Measurements from ENCODE around the gene TM9SF1.

The TM9SF1 gene

DNA sequence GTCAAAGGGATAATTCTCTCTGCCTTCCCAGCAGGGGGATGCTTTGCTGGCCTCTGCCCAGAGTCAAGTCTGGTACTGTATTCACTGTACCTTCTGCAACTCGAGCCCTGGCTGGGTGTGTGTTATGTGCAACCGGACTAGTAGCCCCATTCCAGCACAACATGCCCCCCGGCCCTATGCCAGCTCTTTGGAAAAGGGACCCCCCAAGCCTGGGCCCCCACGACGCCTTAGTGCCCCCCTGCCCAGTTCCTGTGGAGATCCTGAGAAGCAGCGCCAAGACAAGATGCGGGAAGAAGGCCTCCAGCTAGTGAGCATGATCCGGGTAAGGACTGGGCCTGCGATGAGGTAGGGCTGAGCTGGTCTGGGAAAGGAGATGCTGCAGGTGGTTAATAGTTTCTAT lies 44.7 kb downstream of the TM9SF1 start:
- DNase-seq (ENCODE audit: low spot score): no peak

DNA sequence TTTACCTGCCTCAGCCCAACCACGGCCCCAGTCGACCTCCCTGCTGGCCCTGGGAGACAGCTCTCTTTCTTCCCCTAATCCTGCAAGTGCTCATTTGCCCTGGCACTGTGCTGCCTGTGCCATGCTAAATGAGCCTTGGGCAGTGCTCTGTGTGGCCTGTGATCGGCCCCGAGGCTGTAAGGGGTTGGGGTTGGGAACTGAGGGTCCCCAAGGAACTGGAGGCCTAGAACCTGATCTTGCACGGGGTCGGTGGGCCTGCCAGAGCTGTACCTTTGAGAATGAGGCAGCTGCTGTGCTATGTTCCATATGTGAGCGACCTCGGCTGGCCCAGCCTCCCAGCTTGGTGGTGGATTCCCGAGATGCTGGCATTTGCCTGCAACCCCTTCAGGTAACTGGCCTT lies 45.2 kb downstream of the TM9SF1 start:
- DNase-seq (ENCODE audit: low spot score): no peak

DNA sequence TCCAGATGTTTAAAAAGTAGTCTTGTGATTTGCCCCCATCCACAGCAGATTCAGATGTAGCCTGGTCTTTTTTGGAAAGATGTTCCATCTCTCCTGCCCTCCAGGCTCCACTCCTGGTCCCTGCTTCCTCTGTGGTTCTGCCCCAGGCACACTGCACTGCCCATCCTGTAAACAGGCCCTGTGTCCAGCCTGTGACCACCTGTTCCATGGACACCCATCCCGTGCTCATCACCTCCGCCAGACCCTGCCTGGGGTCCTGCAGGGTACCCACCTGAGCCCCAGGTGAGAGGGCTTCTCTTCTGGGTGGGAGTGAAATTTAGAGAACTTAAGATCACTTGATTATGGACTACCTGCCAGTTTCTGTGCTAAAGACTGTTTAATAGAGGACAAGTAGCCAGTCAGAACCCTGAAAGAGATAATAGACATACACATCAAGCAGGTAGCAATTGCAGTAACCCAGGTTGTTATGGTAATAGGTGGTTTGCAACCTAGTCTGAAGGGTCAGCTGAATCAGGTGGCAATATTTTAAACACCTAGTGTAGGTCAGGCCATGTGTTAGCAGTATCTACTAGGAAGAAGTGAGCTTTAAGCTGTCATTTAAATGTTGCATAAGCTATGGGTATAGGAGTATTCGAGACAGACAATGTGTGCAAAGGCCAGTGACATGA lies 45.8 kb downstream of the TM9SF1 start:
- no peak for DNase-seq (ENCODE audit: low spot score)

DNA sequence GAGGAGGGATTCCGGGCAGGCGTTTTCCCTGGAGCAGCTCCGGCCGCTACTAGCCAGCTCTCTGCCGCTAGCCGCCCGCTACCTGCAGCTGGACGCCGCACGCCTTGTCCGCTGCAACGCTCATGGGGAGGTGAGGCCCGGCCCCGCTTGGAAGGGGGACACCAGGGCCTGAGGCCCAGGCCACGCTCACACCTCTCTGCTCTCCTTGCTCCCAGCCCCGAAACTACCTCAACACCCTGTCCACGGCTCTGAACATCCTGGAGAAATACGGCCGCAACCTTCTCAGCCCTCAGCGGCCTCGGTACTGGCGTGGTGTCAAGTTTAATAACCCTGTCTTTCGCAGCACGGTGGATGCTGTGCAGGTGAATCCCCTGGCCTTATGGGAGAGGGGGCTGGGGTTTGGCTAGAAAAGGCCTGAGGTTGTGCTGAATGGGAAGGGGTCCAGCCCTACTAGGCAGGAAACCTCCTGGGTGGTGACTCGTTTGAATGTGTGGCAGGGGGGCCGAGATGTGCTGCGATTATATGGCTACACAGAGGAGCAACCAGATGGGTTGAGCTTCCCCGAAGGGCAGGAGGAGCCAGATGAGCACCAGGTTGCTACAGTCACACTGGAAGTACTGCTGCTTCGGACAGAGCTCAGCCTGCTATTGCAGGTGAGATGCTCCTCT lies 47.3 kb downstream of the TM9SF1 start:
- DNase-seq (ENCODE audit: low spot score): no peak

DNA sequence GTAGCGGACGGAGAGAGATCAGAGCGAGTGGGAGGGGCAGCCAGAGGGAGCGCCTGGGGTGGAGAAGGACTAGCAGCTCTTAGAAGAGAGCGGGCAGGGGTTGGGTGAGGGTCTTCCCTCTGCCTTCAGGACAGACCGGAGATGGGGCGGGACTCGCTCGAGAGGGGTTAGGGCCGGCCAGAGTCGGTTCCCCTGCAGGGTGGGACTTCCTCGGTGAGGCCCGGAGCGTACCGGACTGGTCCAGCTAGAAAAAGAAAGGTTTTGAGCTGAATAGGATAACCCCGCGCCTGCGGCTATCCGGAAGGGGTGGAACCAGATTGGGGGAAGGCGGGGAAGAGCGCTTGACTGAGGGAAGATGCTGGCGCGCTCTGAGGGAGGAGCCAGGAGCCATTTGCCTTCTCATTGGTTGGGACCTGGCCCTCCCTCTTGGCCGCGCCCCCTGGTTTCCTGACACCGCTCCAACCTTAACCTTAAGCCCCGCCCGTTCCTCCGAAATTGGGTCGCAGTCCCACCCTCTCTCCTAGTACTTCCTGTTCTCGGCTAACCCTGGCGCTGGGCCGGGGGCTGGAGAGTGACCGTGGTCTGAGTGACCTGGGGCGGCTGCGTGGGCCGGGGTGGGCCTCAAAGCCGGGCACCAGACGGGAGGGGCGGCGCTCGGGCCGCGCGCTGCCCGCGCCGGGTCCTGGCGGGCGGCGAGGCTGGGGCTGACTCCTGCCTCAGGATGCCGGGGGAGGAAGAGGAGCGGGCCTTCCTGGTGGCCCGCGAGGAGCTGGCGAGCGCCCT lies 48.1 kb downstream of the TM9SF1 start, which contains the start of gene RNF31:
Gene RNF31, plus strand, starts transcription at position 521 of the 783 bp plus-strand sequence. Its CDS starts 201 bp downstream, at position 722.
- DNase-seq (ENCODE audit: low spot score): peak; percentile 99

DNA sequence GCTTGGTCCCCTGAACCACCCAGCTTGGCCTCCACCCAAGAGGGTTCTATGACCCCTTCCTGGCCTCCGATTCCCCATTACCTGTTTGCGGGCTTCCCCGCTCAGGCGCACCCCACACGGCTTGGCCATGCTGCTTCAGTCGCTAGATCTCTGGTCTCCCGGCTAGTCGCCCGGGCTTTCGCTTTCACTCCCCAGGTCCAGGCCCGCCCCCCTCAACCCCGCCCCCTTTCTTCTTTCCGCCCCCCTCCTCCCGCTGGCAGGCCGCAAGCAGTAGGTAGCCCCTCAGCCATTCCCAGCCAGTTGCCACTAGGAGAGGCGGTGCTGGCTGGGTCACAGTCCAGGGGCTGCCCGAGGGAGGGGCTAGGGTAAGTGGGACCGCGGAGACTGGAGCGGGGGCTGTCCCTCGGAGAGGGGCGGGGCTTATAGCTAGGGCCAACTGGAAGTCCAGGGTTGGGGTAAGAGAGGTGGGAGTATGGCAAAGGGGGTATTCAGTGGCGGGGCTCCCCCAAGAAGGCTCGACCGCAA lies 48.7 kb downstream of the TM9SF1 start, which contains the start of gene PSME2:
Gene PSME2, minus strand, starts transcription at position 158 of the 525 bp plus-strand sequence. Its CDS starts 29 bp downstream, at position 129.
- DNase-seq (ENCODE audit: low spot score): peak; percentile 97

DNA sequence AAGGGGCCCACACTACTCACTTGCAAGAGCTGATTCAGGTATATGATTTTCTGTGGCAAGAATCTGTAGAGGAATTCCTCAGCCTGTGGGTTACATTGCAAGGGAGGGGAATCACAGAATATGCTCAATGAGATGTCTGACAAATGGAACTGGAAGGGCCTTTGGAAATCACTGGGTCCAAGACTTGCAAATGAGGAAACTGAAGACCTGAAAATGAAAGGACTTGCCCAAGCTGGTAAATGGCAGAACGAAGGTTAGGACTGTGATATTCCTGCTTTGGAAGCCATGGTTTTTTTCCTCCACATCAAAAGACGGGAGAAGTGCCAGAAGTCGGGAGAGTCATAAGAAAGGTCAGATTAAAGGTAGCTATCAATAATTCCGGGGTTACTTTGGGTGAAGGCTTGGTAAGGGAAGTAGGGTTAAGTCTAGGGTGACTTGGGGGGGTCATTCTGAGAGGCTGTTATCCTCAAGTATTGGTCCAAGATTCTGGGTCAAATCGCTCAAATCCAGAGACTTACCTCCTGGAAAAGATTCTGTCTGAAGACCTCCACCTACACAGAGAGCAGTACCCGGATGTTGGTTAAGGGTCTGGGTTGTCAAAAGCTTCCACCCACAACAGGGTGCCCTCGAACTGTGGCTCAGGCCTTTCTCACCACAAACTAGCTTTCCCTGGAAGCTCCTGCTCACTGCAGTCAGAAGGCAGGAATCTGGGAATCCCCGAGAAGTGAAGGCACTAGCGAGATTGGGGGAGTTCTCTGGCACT lies 49.4 kb downstream of the TM9SF1 start:
- peak; percentile 45 for DNase-seq (ENCODE audit: low spot score)

DNA sequence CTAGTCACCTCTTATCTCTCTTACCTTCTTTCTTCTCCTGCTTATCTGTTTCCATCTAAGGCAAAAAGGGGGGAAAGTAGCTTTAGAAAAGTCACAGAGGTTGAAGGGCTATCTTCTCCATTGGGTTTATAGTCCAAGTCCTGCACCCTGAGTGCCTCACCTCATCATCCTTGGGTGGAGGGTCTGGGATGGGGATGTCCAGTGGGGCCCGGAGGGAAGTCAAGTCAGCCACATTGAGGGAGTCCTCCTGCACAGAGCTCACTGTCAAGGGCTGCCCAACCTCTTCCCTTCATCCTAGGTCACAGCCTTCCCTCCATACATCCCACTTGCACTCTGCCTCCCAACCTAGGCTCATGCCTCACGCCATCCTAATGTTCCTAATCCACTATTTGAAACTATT lies 50.0 kb downstream of the TM9SF1 start:
- no peak for DNase-seq (ENCODE audit: low spot score)

DNA sequence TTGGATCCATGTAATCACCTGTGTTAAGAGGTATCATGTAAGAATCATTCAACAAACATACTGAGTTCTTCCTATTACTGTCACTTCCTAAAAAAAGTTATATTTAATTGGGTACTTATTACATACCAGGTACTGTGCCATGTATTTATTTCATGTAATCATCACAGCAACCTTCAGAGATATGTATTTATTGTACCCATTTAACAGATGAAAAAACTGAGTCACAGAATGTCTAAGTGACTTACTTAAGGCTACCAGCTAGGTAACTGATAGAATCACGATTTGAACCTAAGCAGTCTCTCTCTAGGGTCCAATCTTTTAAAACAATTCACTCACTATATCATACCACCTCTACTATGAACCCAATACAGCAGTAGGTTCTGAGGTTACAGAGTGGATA lies 50.8 kb downstream of the TM9SF1 start:
- DNase-seq (ENCODE audit: low spot score): no peak

DNA sequence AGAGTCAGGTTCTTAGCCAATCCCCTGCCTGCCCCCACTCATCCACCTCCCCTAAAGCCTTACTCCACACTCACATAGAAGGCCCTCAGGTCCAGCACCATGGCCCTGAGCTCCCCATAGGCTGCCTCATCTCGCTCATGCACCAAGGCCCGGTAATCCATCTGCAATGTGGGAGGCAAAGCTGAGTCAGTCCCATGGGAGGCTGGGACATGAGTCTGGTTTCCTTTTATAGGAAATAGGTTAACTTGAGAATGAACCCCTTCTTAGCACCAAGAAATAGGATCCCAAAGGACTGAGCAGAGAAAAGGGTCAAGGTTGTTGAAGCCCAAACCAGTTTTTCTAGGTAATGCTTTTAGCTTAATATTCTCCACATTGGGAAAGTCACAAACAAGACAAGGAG lies 51.7 kb downstream of the TM9SF1 start:
- DNase-seq (ENCODE audit: low spot score): no peak

DNA sequence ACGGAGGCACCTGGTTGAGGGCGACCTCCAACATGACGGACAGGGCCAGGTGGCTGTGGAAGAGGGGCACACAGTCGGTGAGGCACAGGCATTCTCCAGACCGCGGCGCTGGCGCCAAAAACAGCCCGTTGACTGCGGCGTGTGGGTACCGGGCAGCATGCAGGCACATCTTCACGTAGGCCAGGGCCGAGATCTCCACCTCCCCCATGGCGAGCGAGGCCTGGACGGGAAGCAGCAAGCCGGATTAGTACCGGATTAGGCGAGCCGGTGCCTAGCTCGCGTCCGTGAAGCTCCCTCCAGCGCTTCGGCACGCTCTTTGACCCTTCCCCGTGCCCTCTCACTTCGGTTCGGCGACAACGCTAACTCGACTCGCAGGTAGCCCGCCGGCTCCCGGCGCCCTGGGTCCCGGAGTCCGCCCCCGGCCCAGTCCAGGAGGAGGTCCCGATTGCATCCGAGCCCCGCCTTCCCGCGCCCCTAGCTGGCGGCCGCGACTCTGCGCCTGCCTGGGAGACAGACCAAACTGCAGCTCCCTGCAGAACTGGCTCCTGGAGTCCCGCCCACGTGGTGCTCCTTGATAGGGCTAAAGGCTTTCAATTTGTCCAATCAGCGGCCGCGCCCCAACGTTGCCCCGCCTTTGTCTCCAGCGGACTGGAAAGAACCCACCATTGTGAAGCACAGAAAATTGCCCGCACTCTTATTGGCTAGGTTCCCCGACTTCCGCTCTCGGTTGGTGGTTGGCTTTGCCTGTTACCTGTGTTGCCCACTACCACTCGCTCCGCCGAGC lies 54.0 kb downstream of the TM9SF1 start, which contains the start of gene EMC9:
Gene EMC9, minus strand, starts transcription at position 495 of the 784 bp plus-strand sequence. Its CDS starts 287 bp downstream, at position 208.
- peak; percentile 99 for DNase-seq (ENCODE audit: low spot score)

DNA sequence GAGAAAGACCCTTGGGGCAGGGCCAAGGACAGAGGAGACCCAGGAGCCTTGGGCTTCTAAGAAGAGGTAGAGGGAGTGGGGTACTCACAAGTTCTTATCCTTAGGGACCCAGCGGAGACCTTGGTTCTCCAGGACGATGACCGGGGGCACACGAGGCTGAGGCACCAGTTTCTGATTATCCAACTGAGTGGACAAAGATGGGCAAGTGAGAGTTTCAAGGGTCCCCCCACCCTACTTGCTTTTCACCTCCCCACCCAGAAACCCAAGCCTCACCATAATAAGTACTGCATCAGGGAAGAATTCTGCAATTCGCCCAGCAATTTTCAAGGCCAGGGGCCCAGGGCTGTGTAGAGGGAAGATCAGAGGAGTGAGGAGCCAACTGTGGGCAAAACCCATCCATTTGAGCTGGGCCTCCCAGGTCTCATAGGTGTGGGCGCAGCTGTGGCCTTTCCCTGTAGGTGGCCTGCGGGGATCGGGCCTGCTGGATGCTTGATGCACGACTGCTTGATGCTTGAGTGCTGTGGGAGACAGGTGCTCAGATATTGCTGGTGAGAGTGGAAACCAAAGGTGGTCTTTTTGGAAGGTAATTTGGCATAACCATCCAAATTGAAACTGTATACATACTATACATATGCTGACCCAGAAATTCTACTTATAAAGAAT lies 55.8 kb downstream of the TM9SF1 start:
- no peak for DNase-seq (ENCODE audit: low spot score)

Measured in NAMALWA (cell line).